HEK293 (cell line): ENCODE data around the gene ALOXE3.

Experiments used
- GLI4 ChIP-seq: fragments of 450-650 bp; formaldehyde crosslinking; IDR thresholded peaks from 2 replicates; pipeline ENCODE4 v1.5.1; 2016; ENCODE audit warnings: missing biosample characterization, missing genetic modification characterization
- IKZF3 ChIP-seq: fragments of 450-650 bp; IDR thresholded peaks from 2 replicates; pipeline ENCODE4 v1.5.0; 2018; ENCODE audit warnings: missing biosample characterization, mild to moderate bottlenecking, missing genetic modification characterization, moderate library complexity
- KLF1 ChIP-seq: fragments of 450-650 bp; formaldehyde crosslinking; IDR thresholded peaks from 2 replicates; pipeline ENCODE4 v1.5.1; 2016; ENCODE audit warnings: missing biosample characterization, missing genetic modification characterization
- KLF10 ChIP-seq: fragments of 450-650 bp; IDR thresholded peaks from 2 replicates; pipeline ENCODE4 v1.5.1; 2018; ENCODE audit warnings: missing biosample characterization, mild to moderate bottlenecking, missing genetic modification characterization
- MZF1 ChIP-seq: fragments of 450-650 bp; formaldehyde crosslinking; IDR thresholded peaks from 2 replicates; pipeline ENCODE4 v1.5.1; 2017; ENCODE audit warnings: missing biosample characterization, missing genetic modification characterization, borderline replicate concordance
- REPIN1 ChIP-seq: fragments of 450-650 bp; formaldehyde crosslinking; IDR thresholded peaks from 2 replicates; pipeline ENCODE4 v1.5.1; 2017; ENCODE audit warnings: missing biosample characterization, missing genetic modification characterization, low read depth
- ZBTB17 ChIP-seq: fragments of 450-650 bp; formaldehyde crosslinking; IDR thresholded peaks from 2 replicates; pipeline ENCODE4 v1.5.1; 2016; ENCODE audit warnings: missing biosample characterization, missing genetic modification characterization
- ZBTB48 ChIP-seq: fragments of 450-650 bp; formaldehyde crosslinking; IDR thresholded peaks from 2 replicates; pipeline ENCODE4 v1.5.1; 2016; ENCODE audit warnings: missing biosample characterization, missing genetic modification characterization
- ZBTB7A ChIP-seq: fragments of 450-650 bp; formaldehyde crosslinking; IDR thresholded peaks from 2 replicates; pipeline ENCODE4 v1.5.1; 2016; ENCODE audit warnings: low read depth, missing biosample characterization, missing genetic modification characterization
- ZNF175 ChIP-seq: fragments of 450-650 bp; formaldehyde crosslinking; IDR thresholded peaks from 2 replicates; pipeline ENCODE4 v1.5.1; 2016; ENCODE audit warnings: missing biosample characterization, missing genetic modification characterization
- ZNF214 ChIP-seq: fragments of 450-650 bp; formaldehyde crosslinking; IDR thresholded peaks from 2 replicates; pipeline ENCODE4 v1.5.1; 2017; ENCODE audit warnings: missing biosample characterization, mild to moderate bottlenecking, missing genetic modification characterization, borderline replicate concordance
- ZNF223 ChIP-seq: fragments of 450-650 bp; formaldehyde crosslinking; IDR thresholded peaks from 2 replicates; pipeline ENCODE4 v1.5.1; 2016; ENCODE audit warnings: missing biosample characterization, missing genetic modification characterization
- ZNF24 ChIP-seq: fragments of 450-650 bp; formaldehyde crosslinking; IDR thresholded peaks from 2 replicates; pipeline ENCODE4 v1.5.1; 2016; ENCODE audit warnings: missing biosample characterization, missing genetic modification characterization
- ZNF311 ChIP-seq: fragments of 450-650 bp; formaldehyde crosslinking; IDR thresholded peaks from 2 replicates; pipeline ENCODE4 v1.5.1; 2017; ENCODE audit warnings: missing biosample characterization, missing genetic modification characterization, borderline replicate concordance
- ZNF394 ChIP-seq: fragments of 450-650 bp; formaldehyde crosslinking; IDR thresholded peaks from 2 replicates; pipeline ENCODE4 v1.5.1; 2016; ENCODE audit warnings: missing biosample characterization, missing genetic modification characterization, mild to moderate bottlenecking, moderate library complexity, borderline replicate concordance
- ZNF423 ChIP-seq: fragments of 450-650 bp; formaldehyde crosslinking; IDR thresholded peaks from 2 replicates; pipeline ENCODE4 v1.5.1; 2016; ENCODE audit warnings: missing biosample characterization, missing genetic modification characterization
- ZNF514 ChIP-seq: fragments of 450-650 bp; formaldehyde crosslinking; IDR thresholded peaks from 2 replicates; pipeline ENCODE4 v1.5.1; 2016; ENCODE audit warnings: missing biosample characterization, missing genetic modification characterization
- ZNF530 ChIP-seq: fragments of 450-650 bp; formaldehyde crosslinking; IDR thresholded peaks from 2 replicates; pipeline ENCODE4 v1.5.1; 2016; ENCODE audit warnings: low read depth, missing biosample characterization, missing genetic modification characterization
- ZNF843 ChIP-seq: fragments of 450-650 bp; formaldehyde crosslinking; IDR thresholded peaks from 2 replicates; pipeline ENCODE4 v1.5.1; 2016; ENCODE audit warnings: missing biosample characterization, missing genetic modification characterization
- ZSCAN23 ChIP-seq: fragments of 450-650 bp; formaldehyde crosslinking; IDR thresholded peaks from 2 replicates; pipeline ENCODE4 v1.5.1; 2016; ENCODE audit warnings: missing biosample characterization, missing genetic modification characterization
- TF ChIP-seq, protein P1 (sequence below): fragments of 450-650 bp; formaldehyde crosslinking; IDR thresholded peaks from 2 replicates; pipeline ENCODE4 v1.5.1; 2016; ENCODE audit warnings: missing biosample characterization, missing genetic modification characterization, borderline replicate concordance
- TF ChIP-seq, protein P2 (sequence below): fragments of 450-650 bp; formaldehyde crosslinking; IDR thresholded peaks from 2 replicates; pipeline ENCODE4 v1.5.1; 2017; ENCODE audit warnings: missing biosample characterization, missing genetic modification characterization
- TF ChIP-seq, protein P3 (sequence below): fragments of 450-650 bp; formaldehyde crosslinking; IDR thresholded peaks from 2 replicates; pipeline ENCODE4; 2016; ENCODE audit warnings: missing biosample characterization, missing genetic modification characterization
- TF ChIP-seq, protein P4 (sequence below): fragments of 450-650 bp; formaldehyde crosslinking; IDR thresholded peaks from 2 replicates; pipeline ENCODE4 v1.5.1; 2017; ENCODE audit warnings: missing biosample characterization, missing genetic modification characterization
- TF ChIP-seq, protein P5 (sequence below): fragments of 450-650 bp; formaldehyde crosslinking; IDR thresholded peaks from 2 replicates; pipeline ENCODE4 v1.5.1; 2016; ENCODE audit warnings: missing biosample characterization, missing genetic modification characterization
- TF ChIP-seq, protein P6 (sequence below): IDR thresholded peaks from 2 replicates; pipeline ENCODE4 v1.6.1; 2011; ENCODE audit warnings: mild to moderate bottlenecking, low read depth, low read length, borderline replicate concordance
- TF ChIP-seq, protein P7 (sequence below): fragments of 450-650 bp; formaldehyde crosslinking; IDR thresholded peaks from 2 replicates; pipeline ENCODE4 v1.5.1; 2016; ENCODE audit warnings: missing biosample characterization, missing genetic modification characterization

The ALOXE3 gene

DNA sequence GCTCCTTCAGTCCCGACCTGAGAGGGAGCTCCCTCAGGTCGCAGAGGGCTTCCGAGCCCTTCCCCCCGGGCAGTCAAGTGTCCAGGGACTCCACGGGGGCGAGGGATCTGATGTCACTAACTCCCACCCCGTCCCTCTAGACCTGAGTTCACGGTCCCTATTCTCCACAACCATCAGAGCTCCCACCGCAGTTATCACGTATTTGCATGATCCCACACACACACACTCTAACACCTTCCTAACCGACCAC lies 37.6 kb upstream of the ALOXE3 start (continued):
- TF ChIP-seq ZNF514 (tag by site-specific recombination) (no peak), ZSCAN23 (tag by site-specific recombination) (0 out of 2 replicates have a peak, but pooled peaks have one; percentile 42), ZNF214 (tag by site-specific recombination) (no peak), ZNF843 (no peak), ZNF394 (no peak), ZNF175 (tag by site-specific recombination) (no peak), ZBTB48 (peak; percentile 92), ZNF223 (tag by site-specific recombination) (no peak), ZNF311 (tag by site-specific recombination) (no peak), GLI4 (no peak; the same call in 1 of the 2 replicates), KLF1 (no peak), KLF10 (tag by site-specific recombination) (no peak), IKZF3 (tag by site-specific recombination) (no peak), REPIN1 (no peak), ZBTB7A (tag by site-specific recombination) (0 out of 2 replicates have a peak, but pooled peaks have one; percentile 30), ZBTB17 (tag by site-specific recombination) (no peak), ZNF530 (no peak), ZNF423 (tag by site-specific recombination) (no peak), ZNF24 (tag by site-specific recombination) (no peak), MZF1 (no peak)
- TF ChIP-seq, protein P1, sequence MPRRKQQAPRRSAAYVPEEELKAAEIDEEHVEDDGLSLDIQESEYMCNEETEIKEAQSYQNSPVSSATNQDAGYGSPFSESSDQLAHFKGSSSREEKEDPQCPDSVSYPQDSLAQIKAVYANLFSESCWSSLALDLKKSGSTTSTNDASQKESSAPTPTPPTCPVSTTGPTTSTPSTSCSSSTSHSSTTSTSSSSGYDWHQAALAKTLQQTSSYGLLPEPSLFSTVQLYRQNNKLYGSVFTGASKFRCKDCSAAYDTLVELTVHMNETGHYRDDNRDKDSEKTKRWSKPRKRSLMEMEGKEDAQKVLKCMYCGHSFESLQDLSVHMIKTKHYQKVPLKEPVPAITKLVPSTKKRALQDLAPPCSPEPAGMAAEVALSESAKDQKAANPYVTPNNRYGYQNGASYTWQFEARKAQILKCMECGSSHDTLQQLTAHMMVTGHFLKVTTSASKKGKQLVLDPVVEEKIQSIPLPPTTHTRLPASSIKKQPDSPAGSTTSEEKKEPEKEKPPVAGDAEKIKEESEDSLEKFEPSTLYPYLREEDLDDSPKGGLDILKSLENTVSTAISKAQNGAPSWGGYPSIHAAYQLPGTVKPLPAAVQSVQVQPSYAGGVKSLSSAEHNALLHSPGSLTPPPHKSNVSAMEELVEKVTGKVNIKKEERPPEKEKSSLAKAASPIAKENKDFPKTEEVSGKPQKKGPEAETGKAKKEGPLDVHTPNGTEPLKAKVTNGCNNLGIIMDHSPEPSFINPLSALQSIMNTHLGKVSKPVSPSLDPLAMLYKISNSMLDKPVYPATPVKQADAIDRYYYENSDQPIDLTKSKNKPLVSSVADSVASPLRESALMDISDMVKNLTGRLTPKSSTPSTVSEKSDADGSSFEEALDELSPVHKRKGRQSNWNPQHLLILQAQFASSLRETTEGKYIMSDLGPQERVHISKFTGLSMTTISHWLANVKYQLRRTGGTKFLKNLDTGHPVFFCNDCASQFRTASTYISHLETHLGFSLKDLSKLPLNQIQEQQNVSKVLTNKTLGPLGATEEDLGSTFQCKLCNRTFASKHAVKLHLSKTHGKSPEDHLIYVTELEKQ (tag by site-specific recombination), result peak; percentile 63; the same call in 1 of the 2 replicates
- TF ChIP-seq, protein P2, sequence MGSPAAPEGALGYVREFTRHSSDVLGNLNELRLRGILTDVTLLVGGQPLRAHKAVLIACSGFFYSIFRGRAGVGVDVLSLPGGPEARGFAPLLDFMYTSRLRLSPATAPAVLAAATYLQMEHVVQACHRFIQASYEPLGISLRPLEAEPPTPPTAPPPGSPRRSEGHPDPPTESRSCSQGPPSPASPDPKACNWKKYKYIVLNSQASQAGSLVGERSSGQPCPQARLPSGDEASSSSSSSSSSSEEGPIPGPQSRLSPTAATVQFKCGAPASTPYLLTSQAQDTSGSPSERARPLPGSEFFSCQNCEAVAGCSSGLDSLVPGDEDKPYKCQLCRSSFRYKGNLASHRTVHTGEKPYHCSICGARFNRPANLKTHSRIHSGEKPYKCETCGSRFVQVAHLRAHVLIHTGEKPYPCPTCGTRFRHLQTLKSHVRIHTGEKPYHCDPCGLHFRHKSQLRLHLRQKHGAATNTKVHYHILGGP (tag by site-specific recombination), result no peak
- TF ChIP-seq, protein P3, sequence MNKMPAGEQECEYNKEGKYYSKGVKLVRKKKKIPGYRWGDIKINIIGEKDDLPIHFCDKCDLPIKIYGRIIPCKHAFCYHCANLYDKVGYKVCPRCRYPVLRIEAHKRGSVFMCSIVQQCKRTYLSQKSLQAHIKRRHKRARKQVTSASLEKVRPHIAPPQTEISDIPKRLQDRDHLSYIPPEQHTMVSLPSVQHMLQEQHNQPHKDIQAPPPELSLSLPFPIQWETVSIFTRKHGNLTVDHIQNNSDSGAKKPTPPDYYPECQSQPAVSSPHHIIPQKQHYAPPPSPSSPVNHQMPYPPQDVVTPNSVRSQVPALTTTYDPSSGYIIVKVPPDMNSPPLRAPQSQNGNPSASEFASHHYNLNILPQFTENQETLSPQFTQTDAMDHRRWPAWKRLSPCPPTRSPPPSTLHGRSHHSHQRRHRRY (tag by site-specific recombination), result no peak
- TF ChIP-seq, protein P4, sequence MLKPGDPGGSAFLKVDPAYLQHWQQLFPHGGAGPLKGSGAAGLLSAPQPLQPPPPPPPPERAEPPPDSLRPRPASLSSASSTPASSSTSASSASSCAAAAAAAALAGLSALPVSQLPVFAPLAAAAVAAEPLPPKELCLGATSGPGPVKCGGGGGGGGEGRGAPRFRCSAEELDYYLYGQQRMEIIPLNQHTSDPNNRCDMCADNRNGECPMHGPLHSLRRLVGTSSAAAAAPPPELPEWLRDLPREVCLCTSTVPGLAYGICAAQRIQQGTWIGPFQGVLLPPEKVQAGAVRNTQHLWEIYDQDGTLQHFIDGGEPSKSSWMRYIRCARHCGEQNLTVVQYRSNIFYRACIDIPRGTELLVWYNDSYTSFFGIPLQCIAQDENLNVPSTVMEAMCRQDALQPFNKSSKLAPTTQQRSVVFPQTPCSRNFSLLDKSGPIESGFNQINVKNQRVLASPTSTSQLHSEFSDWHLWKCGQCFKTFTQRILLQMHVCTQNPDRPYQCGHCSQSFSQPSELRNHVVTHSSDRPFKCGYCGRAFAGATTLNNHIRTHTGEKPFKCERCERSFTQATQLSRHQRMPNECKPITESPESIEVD (tag by site-specific recombination), result no peak
- TF ChIP-seq, protein P5, sequence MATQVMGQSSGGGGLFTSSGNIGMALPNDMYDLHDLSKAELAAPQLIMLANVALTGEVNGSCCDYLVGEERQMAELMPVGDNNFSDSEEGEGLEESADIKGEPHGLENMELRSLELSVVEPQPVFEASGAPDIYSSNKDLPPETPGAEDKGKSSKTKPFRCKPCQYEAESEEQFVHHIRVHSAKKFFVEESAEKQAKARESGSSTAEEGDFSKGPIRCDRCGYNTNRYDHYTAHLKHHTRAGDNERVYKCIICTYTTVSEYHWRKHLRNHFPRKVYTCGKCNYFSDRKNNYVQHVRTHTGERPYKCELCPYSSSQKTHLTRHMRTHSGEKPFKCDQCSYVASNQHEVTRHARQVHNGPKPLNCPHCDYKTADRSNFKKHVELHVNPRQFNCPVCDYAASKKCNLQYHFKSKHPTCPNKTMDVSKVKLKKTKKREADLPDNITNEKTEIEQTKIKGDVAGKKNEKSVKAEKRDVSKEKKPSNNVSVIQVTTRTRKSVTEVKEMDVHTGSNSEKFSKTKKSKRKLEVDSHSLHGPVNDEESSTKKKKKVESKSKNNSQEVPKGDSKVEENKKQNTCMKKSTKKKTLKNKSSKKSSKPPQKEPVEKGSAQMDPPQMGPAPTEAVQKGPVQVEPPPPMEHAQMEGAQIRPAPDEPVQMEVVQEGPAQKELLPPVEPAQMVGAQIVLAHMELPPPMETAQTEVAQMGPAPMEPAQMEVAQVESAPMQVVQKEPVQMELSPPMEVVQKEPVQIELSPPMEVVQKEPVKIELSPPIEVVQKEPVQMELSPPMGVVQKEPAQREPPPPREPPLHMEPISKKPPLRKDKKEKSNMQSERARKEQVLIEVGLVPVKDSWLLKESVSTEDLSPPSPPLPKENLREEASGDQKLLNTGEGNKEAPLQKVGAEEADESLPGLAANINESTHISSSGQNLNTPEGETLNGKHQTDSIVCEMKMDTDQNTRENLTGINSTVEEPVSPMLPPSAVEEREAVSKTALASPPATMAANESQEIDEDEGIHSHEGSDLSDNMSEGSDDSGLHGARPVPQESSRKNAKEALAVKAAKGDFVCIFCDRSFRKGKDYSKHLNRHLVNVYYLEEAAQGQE (tag by site-specific recombination), result no peak
- TF ChIP-seq, protein P6, sequence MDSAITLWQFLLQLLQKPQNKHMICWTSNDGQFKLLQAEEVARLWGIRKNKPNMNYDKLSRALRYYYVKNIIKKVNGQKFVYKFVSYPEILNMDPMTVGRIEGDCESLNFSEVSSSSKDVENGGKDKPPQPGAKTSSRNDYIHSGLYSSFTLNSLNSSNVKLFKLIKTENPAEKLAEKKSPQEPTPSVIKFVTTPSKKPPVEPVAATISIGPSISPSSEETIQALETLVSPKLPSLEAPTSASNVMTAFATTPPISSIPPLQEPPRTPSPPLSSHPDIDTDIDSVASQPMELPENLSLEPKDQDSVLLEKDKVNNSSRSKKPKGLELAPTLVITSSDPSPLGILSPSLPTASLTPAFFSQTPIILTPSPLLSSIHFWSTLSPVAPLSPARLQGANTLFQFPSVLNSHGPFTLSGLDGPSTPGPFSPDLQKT, result no peak
- TF ChIP-seq, protein P7, sequence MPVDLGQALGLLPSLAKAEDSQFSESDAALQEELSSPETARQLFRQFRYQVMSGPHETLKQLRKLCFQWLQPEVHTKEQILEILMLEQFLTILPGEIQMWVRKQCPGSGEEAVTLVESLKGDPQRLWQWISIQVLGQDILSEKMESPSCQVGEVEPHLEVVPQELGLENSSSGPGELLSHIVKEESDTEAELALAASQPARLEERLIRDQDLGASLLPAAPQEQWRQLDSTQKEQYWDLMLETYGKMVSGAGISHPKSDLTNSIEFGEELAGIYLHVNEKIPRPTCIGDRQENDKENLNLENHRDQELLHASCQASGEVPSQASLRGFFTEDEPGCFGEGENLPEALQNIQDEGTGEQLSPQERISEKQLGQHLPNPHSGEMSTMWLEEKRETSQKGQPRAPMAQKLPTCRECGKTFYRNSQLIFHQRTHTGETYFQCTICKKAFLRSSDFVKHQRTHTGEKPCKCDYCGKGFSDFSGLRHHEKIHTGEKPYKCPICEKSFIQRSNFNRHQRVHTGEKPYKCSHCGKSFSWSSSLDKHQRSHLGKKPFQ (tag by site-specific recombination), result no peak
